ENCODE data around the gene TNFRSF13B. TPM values are rescaled to one million over a fixed set of nuclear protein-coding genes. Genes with fewer than 3 reads are reported as not detected.
"Not testable (repeated sequence)": the region's sequence is repeated elsewhere in the genome, so short reads cannot be mapped to it uniquely, and the experiment has no call there.

The TNFRSF13B gene
- total and polyA plus RNA-seq, 2 experiments from 2014 or later, result not detected

DNA sequence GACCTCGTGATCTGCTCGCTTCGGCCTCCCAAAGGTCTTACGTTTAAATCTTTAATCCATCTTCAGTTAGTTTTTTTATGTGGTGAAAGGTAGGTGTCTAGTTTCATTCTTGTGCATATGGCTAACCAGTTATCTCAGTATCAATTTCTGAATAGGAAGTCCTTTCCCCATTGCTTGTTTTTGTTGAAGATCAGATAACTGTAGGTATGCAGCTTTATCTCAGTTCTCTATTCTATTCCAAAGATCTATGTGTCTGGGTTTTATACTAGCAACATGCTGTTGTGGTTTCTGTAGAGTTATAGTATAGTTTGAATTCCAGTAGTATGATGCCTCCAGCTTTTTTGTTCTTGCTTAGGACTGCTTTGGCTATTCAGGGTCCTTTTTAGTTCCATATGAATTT lies 65.2 kb downstream of the TNFRSF13B start:
- no peaks in the 10 kb centered on the region for H3K9me3 ChIP-seq (ENCODE audit: low read depth)
- no peaks in the 10 kb centered on the region for H3K27me3 ChIP-seq
- H3K4me3 ChIP-seq, result no peak overlapping the region
- H3K4me1 ChIP-seq (ENCODE audit: low read depth), result no peaks in the 10 kb centered on the region
- H3K36me3 ChIP-seq, result no peaks in the 10 kb centered on the region
- H3K27ac ChIP-seq, result no peak overlapping the region
- no peak for DNase-seq (ENCODE audit: low read depth in 1 of 2, low spot score in 1 of 2)
- no peak for TF ChIP-seq CTCF (IDR thresholded peaks at IDR 0.05; ENCODE audit: low read depth, low read length)

DNA sequence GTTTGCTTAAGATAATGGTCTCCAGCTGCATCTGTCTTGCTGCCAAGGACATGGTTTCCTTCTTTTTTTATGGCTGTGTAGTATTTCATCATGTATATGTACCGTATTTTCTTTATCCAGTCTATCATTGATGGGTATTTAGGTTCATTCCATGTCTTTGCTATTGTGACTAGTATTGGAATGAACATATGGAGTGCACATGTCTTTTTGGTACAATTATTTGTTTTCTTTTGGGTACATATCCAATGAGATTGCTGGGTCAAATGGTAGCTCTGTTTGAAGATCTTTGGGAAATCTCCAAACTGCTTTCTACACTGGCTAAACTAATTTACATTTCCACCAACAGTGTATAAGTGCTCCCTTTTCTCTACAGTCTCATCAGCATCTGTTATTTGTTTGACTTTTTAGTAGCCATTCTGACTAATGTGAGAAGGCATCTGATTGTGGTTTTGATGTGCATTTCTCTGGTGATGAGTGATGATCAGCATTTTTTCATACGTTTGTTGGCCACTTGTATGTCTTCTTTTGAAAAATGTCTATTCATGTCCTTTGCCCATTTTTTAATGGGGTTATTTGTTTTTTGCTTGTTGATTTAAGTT lies 66.2 kb downstream of the TNFRSF13B start:
- Histone ChIP-seq H3K27ac (no peak overlapping the region), H3K4me3 (no peak overlapping the region), H3K27me3 (no peaks in the 10 kb centered on the region), H3K4me1 (ENCODE audit: low read depth) (no peaks in the 10 kb centered on the region), H3K36me3 (no peaks in the 10 kb centered on the region), H3K9me3 (ENCODE audit: low read depth) (no peaks in the 10 kb centered on the region)
- TF ChIP-seq CTCF (IDR thresholded peaks at IDR 0.05; ENCODE audit: low read depth, low read length), result no peak
- peak in 1 of 2 donors; percentile 69 for DNase-seq (ENCODE audit: low read depth in 1 of 2, low spot score in 1 of 2)

- H3K27me3 ChIP-seq; H3K36me3 ChIP-seq; H3K9me3 ChIP-seq (ENCODE audit: low read depth); DNase-seq (ENCODE audit: low read depth in 1 of 2, low spot score in 1 of 2); H3K4me3 ChIP-seq; H3K27ac ChIP-seq; H3K4me1 ChIP-seq (ENCODE audit: low read depth): not testable (repeated sequence)
These were observed 68.8 kb downstream of the TNFRSF13B start for GRCh38 chr17:16903070-16903469.

DNA sequence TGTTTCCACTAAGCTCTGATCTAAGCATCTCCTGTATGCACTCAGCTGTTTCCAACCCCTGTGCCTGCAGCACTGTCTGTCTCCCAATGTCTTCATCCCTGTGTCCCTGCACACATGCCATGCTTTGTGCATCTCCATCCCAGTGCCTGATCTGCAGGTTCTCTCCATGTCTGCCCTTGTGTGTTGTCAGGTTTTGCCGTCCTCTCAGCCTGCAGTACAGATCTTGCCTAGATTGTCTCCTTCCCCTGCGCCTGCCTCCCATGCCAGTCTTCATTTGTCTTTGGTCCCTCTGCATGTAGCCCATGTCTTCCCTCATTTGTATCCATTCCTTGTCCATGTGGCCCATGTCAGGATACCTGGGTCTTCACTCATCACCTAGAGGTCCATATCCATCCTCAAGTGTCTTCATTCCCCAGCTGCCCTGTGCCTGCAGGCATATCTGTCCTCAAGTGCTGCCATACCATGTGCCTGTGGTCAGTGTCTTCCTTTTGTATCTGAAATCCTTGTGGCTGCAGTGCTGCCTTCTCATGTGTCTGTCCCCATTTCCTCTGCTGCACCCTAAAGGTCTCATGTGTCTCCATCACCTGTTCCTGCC lies 71.5 kb downstream of the TNFRSF13B start:
- Histone ChIP-seq H3K27ac (no peak overlapping the region), H3K36me3 (no peaks in the 10 kb centered on the region), H3K4me3 (no peak overlapping the region), H3K4me1 (ENCODE audit: low read depth) (no peaks in the 10 kb centered on the region), H3K27me3 (no peaks in the 10 kb centered on the region), H3K9me3 (ENCODE audit: low read depth) (no peaks in the 10 kb centered on the region)
- no peak for DNase-seq (ENCODE audit: low read depth in 1 of 2, low spot score in 1 of 2)
- no peak for TF ChIP-seq CTCF (IDR thresholded peaks at IDR 0.05; ENCODE audit: low read depth, low read length)

DNA sequence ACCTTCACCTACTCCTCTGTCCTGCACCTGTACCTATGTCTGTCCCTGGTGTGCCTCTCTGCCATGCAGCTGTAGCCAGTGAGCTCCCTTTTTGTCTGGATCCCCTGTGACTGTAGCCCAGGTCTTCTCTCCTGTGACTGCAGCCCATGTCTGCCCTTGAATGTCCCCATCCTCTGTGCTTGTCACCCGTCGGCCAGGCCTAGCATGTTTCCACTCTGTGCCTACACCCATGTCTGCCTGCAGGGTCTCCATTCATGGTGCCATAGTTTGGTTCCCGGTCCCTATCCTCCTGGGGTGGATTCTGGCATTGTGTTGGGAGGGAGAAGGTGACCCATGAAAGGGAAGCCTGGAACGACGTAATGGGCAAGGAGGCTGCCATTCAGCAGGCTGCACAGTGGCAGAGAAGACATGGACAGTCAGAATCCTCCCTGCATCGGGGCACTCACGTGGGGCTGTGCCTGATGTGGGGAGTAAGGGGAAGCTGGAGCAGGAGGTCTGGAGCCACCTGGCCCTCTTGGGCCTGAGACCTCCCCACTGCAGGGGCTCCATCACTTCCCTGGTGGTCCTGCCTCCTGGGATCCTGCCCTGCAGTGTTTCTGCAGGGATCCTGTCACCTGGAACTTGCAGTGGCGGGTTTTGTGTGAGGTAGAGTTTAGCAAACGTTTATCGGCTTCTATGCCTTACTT lies 74.6 kb downstream of the TNFRSF13B start:
- not testable (repeated sequence) for H3K36me3 ChIP-seq; H3K4me3 ChIP-seq; DNase-seq (ENCODE audit: low read depth in 1 of 2, low spot score in 1 of 2); H3K9me3 ChIP-seq (ENCODE audit: low read depth); H3K27ac ChIP-seq; H3K4me1 ChIP-seq (ENCODE audit: low read depth); H3K27me3 ChIP-seq

DNA sequence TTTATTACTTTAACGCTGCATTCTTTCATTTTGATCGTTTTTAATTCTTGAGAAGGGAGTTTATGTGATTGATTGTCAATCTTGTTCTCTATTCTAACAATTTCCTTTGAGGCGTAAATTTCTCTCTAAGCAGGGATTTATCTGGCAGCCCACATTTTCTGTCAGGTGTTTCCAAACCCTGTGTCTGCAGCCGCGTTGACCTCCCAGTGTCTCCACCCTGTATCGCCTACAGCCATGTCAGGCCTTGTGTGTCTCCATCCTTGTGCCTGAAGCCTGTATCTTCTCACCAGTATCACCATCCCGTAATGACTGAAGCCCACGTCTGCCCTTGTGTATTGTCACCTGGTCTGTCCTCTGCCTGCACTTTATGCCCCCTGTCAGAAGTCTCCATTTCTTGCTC lies 75.7 kb downstream of the TNFRSF13B start:
- H3K36me3 ChIP-seq; H3K4me1 ChIP-seq (ENCODE audit: low read depth); H3K27me3 ChIP-seq; H3K9me3 ChIP-seq (ENCODE audit: low read depth); DNase-seq (ENCODE audit: low read depth in 1 of 2, low spot score in 1 of 2); H3K4me3 ChIP-seq; H3K27ac ChIP-seq: not testable (repeated sequence)

GRCh38 chr17:16893527-16893926 lies 78.4 kb downstream of the TNFRSF13B start:
- not testable (repeated sequence) for H3K27ac ChIP-seq; H3K27me3 ChIP-seq; H3K4me1 ChIP-seq (ENCODE audit: low read depth); H3K36me3 ChIP-seq; H3K9me3 ChIP-seq (ENCODE audit: low read depth); DNase-seq (ENCODE audit: low read depth in 1 of 2, low spot score in 1 of 2); H3K4me3 ChIP-seq

- not testable (repeated sequence) for H3K36me3 ChIP-seq; H3K27me3 ChIP-seq; H3K27ac ChIP-seq; DNase-seq (ENCODE audit: low read depth in 1 of 2, low spot score in 1 of 2); H3K9me3 ChIP-seq (ENCODE audit: low read depth); H3K4me3 ChIP-seq; H3K4me1 ChIP-seq (ENCODE audit: low read depth)
These were observed 79.0 kb downstream of the TNFRSF13B start for GRCh38 chr17:16892876-16893454.
